K562 (cell line): ENCODE data around the gene RFESD. TPM values are rescaled to one million over a fixed set of nuclear protein-coding genes. Genes with fewer than 3 reads are reported as not detected.

Experiments used
- ATAC-seq: fragments of 200-7000 bp; cut with Tn5 transposase; 3 replicates; pipeline ENCODE4 v1.9.1; 2020; ENCODE audit warnings: moderate library complexity
- BruUV-seq: library from RNA; stranded (reverse); fragments of 400-500 nt; replicated peaks from 2 replicates; lab custom pipeline; 2021; lab: Mats Ljungman, UMichigan
- CTCF ChIA-PET: fragments of 300-600 bp; formaldehyde crosslinking; extraction: SDS; loops from one replicate; lab custom pipeline; 2021; ENCODE audit warnings: low intra/inter-chr PET ratio; lab: Yijun Ruan, JAX
- POLR2A ChIA-PET: fragments of 300-600, 350-650 bp; sonication (Branson Sonifier 250); formaldehyde crosslinking; extraction: SDS; loops from one replicate; lab custom pipeline; 2021; ENCODE audit warnings: antibody characterized with exemption, inconsistent platforms; lab: Yijun Ruan, JAX
- DNase-seq, 4 experiments: peaks; one replicate each; pipeline versions ENCODE4 v3.0.0 to v3.0.0-alpha.2; 2011 to 2018; ENCODE audit warnings: low spot score in 3 of 4, mixed read lengths in 3 of 4; ENCODE audit errors: extremely low read depth in 1 of 4
- FAIRE-seq: peaks from 2 replicates; lab custom pipeline; 2011; peaks lifted over from hg19 to GRCh38; lab: Jason Lieb, UNC
- H2AFZ ChIP-seq: 2 replicates; pipeline ENCODE4 v1.6.0; 2011; ENCODE audit warnings: low read depth, low read length, control low read depth, inconsistent platforms
- H3K27ac ChIP-seq: fragments of 200-600 bp; 3 replicates; pipeline ENCODE4 v1.8.0; 2011; ENCODE audit warnings: low read depth, mild to moderate bottlenecking, control low read depth, inconsistent platforms, low read length, moderate library complexity, mixed read lengths; ENCODE audit errors: extremely low read depth
- H3K27me3 ChIP-seq, 2 experiments: fragments of 300-600 bp in 1 of 2; 2 replicates in 1 of 2; 3 replicates in 1 of 2; pipeline versions ENCODE4 v1.6.0 to v1.8.0; 2011; ENCODE audit warnings: inconsistent platforms in 2 of 2, low read length in 2 of 2, mild to moderate bottlenecking in 1 of 2, mixed read lengths in 1 of 2, moderate library complexity in 1 of 2; ENCODE audit not compliant: control insufficient read depth in 2 of 2, insufficient read depth in 2 of 2
- H3K36me3 ChIP-seq: fragments of 300-600 bp; 3 replicates; pipeline ENCODE4 v1.8.0; 2011; ENCODE audit warnings: mild to moderate bottlenecking, low read length, inconsistent platforms; ENCODE audit not compliant: control insufficient read depth, insufficient read depth
- H3K4me1 ChIP-seq, 2 experiments: fragments of 200-600 bp in 1 of 2; replicated peaks in 1 of 2; 2 replicates in 1 of 2; 3 replicates in 1 of 2; pipeline versions ENCODE4 v1.5.1 to v1.8.0; 2011; ENCODE audit warnings: inconsistent platforms in 2 of 2, low read length in 2 of 2, mild to moderate bottlenecking in 1 of 2, mixed read lengths in 1 of 2, moderate library complexity in 1 of 2; ENCODE audit not compliant: control insufficient read depth in 2 of 2, insufficient read depth in 2 of 2
- H3K4me2 ChIP-seq: 2 replicates; pipeline ENCODE4 v1.6.1; 2011; ENCODE audit warnings: low read length, control low read depth, inconsistent platforms, mixed read lengths; ENCODE audit not compliant: insufficient read depth
- H3K4me3 ChIP-seq: fragments of 200-600 bp; sonication (generic), shearing (Covaris generic); 2 replicates; pipeline ENCODE4 v1.5.1; 2016; ENCODE audit warnings: control low read depth, inconsistent platforms
- H3K79me2 ChIP-seq: fragments of 200-600 bp; 3 replicates; pipeline ENCODE4 v1.8.0; 2011; ENCODE audit warnings: low read length, inconsistent platforms; ENCODE audit not compliant: control insufficient read depth, insufficient read depth
- H3K9ac ChIP-seq, 2 experiments: 2 replicates each; pipeline versions ENCODE4 v1.6.0 to v1.6.1; 2011; ENCODE audit warnings: low read depth in 2 of 2, low read length in 2 of 2, control low read depth in 1 of 2, inconsistent platforms in 1 of 2, mild to moderate bottlenecking in 1 of 2, mixed read lengths in 1 of 2; ENCODE audit not compliant: insufficient read depth in 1 of 2
- H3K9me1 ChIP-seq: one replicate; pipeline ENCODE4 v1.6.0; 2011; ENCODE audit warnings: inconsistent platforms, mild to moderate bottlenecking, low read length, moderate library complexity; ENCODE audit not compliant: control insufficient read depth, insufficient read depth
- H3K9me3 ChIP-seq: replicated peaks from 2 replicates; pipeline ENCODE4 v1.5.1; 2011; ENCODE audit warnings: low read depth, low read length, inconsistent platforms; ENCODE audit not compliant: control insufficient read depth, insufficient read depth
- H4K20me1 ChIP-seq: replicated peaks from 2 replicates; pipeline ENCODE4 v1.6.1; 2011; ENCODE audit warnings: low read length, inconsistent platforms, mixed read lengths; ENCODE audit not compliant: control insufficient read depth, insufficient read depth
- CEBPB ChIP-seq: fragments of 450-650 bp; IDR thresholded peaks from 2 replicates; pipeline ENCODE4 v1.6.1; 2016; ENCODE audit warnings: missing genetic modification characterization, missing compliant biosample characterization
- WHSC1 ChIP-seq: IDR thresholded peaks from one replicate; pipeline ENCODE4 v1.6.1; 2012; ENCODE audit warnings: low read length, control low read depth, inconsistent platforms
- ZBTB34 ChIP-seq: fragments of 250-450 bp; sonication (Bioruptor Pico); IDR thresholded peaks from 2 replicates; pipeline ENCODE4 v1.8.0; 2021; ENCODE audit warnings: mild to moderate bottlenecking, moderate library complexity
- ZNF24 ChIP-seq: fragments of 450-650 bp; IDR thresholded peaks from 2 replicates; pipeline ENCODE4 v1.6.1; 2016
- ZNF347 ChIP-seq: fragments of 450-650 bp; formaldehyde crosslinking; IDR thresholded peaks from 2 replicates; pipeline ENCODE4 v1.4.0; 2020; ENCODE audit warnings: low read depth, mild to moderate bottlenecking, moderate library complexity
- WGBS: fragments of 100-300 bp; shearing (Covaris generic); methylation state at CpG from one replicate; pipeline ENCODE4 v1.1.6; 2016; ENCODE audit warnings: low coverage, mixed read lengths; ENCODE audit not compliant: insufficient coverage; ENCODE audit errors: missing lambda C conversion rate; 5-methylcytosine and 5-hydroxymethylcytosine counted together
- in situ Hi-C: fragments of 300-500 bp; cut with MboI; formaldehyde crosslinking; loops from 4 replicates; pipeline ENCODE4 v1.15.0; 2018; ENCODE audit warnings: inconsistent platforms, mixed read lengths
- intact Hi-C: fragments of 100-400 bp; cut with micrococcal nuclease; formaldehyde crosslinking; loops from 2 replicates; pipeline ENCODE4 v1.14.2; 2022
- polyA plus RNA-seq, 8 experiments: library from polyadenylated mRNA; depleted of rRNA in 4 of 8; stranded (reverse) in 5 of 8; unstranded in 3 of 8; fragments of >200 nt; fragmentation: Nextera tagmentation in 2 of 8; fragmentation: Illumina TruSeq in 1 of 8; extraction: Ambion mirVana in 2 of 8; extraction: Trizol in 1 of 8; gene quantifications; 2 replicates each; pipeline versions ENCODE4 v1.2.1 to v1.2.3, GENCODE V29; 2011 to 2014; ENCODE audit warnings: inconsistent platforms in 1 of 8, missing spikeins in 1 of 8
- total RNA-seq, 7 experiments: library from RNA; depleted of rRNA in 6 of 7; stranded (reverse); fragments of >200 nt in 6 of 7; fragmentation: Illumina TruSeq in 2 of 7; extraction: Trizol in 2 of 7; gene quantifications; 2 replicates each; pipeline versions ENCODE4 v1.2.1 to v1.2.3, GENCODE V29; 2011 to 2021; ENCODE audit warnings: low replicate concordance in 1 of 7
- TF ChIP-seq, protein P1 (sequence below): fragments of 450-650 bp; formaldehyde crosslinking; conservative IDR thresholded peaks from 2 replicates; pipeline ENCODE4 v1.4.0; 2022; ENCODE audit warnings: mild to moderate bottlenecking, missing genetic modification characterization
- TF ChIP-seq, protein P2 (sequence below): sonication (generic); formaldehyde crosslinking; IDR thresholded peaks from 2 replicates; pipeline ENCODE4 v1.8.0; 2022; ENCODE audit warnings: mild to moderate bottlenecking, missing genetic modification reagents

RFESD gene
- total and polyA plus RNA-seq, 9 of the 15 experiments (the other 6 are each of a cell fraction or from before 2014, with no cell fraction given): 62.3 to 600 (median 140) TPM

DNA sequence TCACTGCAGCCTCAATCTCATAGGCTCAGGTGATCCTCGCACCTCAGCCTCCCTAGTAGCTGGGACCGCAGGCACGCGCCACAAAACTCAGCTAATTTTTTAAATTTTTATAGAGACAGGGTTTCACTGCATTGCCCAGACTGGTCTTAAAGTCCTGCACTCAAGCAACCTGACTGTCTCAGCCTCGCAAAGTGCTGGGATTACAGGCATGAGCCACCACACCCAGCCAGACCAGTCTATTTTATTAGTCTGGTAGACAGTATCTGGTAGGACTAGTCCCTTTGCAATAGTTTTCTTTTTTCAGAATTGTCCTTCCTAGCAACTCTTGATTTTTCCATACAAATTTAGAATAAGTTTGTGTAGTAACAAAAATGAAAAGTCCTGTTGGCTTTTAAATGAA, 40.8 kb upstream of the RFESD start:
- Histone ChIP-seq H3K36me3 (peaks cover 4% of the 10 kb centered on the region; the same call in 1 of the 3 replicates), H3K9ac (no peak overlapping the region), H3K4me3 (no peak overlapping the region), H3K27me3 (no peaks in the 10 kb centered on the region), H2AFZ (no peak overlapping the region), H3K4me1 (no peaks in the 10 kb centered on the region)
- CTCF ChIA-PET: no interaction called here
- 85% methylated on average over 5 of the region's 5 CpGs for WGBS
- POLR2A ChIA-PET: no interaction called here
- DNase-seq: no peak
- in situ Hi-C loops: no loop called here
- TF ChIP-seq CEBPB (tag): no peak
- TF ChIP-seq, protein P1, sequence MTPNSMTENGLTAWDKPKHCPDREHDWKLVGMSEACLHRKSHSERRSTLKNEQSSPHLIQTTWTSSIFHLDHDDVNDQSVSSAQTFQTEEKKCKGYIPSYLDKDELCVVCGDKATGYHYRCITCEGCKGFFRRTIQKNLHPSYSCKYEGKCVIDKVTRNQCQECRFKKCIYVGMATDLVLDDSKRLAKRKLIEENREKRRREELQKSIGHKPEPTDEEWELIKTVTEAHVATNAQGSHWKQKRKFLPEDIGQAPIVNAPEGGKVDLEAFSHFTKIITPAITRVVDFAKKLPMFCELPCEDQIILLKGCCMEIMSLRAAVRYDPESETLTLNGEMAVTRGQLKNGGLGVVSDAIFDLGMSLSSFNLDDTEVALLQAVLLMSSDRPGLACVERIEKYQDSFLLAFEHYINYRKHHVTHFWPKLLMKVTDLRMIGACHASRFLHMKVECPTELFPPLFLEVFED (CRISPR knock-in tag): no peak
- TF ChIP-seq ZNF347 (CRISPR knock-in tag): no peak
- TF ChIP-seq ZBTB34 (CRISPR knock-in tag): no peak
- no peak for TF ChIP-seq WHSC1
- TF ChIP-seq, protein P2, sequence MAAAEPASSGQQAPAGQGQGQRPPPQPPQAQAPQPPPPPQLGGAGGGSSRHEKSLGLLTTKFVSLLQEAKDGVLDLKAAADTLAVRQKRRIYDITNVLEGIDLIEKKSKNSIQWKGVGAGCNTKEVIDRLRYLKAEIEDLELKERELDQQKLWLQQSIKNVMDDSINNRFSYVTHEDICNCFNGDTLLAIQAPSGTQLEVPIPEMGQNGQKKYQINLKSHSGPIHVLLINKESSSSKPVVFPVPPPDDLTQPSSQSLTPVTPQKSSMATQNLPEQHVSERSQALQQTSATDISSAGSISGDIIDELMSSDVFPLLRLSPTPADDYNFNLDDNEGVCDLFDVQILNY: no peak
- TF ChIP-seq ZNF24: no peak
- TF ChIP-seq, all 486 proteins: peak for 0
- no TSS peak for BruUV-seq
- Histone ChIP-seq H3K9me1 (no peaks in the 10 kb centered on the region), H3K4me2 (no peak overlapping the region), H3K79me2 (no peaks in the 10 kb centered on the region), H3K27ac (no peak overlapping the region), H3K9me3 (no peaks in the 10 kb centered on the region), H4K20me1 (no peaks in the 10 kb centered on the region)
- ATAC-seq (no peak), FAIRE-seq (no peak)
- intact Hi-C loops: no loop called here
